HUDEP-2 (cell line): ENCODE measurements around the gene CFD.
A peak's percentile ranks its signal among the peaks of the same experiment; 100 is the strongest.
"Not testable (repeated sequence)": the region's sequence is repeated elsewhere in the genome, so short reads cannot be mapped to it uniquely, and the experiment has no call there.

ENCODE experiments used
- DNase-seq, 76 experiments: peaks; one replicate each; lab custom pipeline; 2025; ENCODE audit not compliant: unreplicated experiment in 76 of 76; lab: John Stamatoyannopoulos, UW

The CFD gene

GRCh38 chr19:824885-825284, 34.6 kb upstream of the CFD start:
- DNase-seq: no peak

DNA sequence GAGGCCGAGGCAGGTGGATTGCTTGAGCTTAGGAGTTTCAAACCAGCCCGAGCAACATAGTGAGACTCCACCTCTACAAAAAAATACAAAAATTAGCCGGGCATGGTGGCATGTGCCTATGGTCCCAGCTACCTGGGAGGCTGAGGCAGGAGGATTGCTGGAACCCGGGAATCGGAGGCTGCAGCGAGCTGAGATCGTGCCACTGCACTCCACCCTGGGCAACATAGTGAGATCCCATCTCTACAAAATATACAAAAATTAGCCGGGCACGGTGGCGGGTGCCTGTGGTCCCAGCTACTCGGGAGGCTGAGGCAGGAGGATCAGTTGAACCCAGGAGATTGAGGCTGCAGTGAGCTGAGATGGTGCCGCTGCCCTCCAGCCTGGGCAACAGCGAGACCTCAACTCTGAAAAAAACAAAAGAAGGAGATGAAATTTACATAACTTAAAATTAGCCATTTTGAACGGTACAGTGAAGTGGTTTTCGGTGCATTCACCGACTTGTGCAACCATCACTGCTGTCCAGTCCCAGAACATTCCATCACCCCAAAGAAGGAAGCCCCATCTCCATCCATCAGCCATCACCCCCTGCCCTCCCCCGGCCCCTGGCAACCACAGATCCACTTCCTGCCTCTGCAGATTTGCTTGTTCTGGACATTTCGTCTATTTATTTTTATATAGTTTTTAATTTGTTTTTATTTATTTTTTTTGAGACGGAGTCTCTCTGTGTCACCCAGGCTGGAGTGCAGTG, 33.4 kb upstream of the CFD start:
- DNase-seq: no peak

DNA sequence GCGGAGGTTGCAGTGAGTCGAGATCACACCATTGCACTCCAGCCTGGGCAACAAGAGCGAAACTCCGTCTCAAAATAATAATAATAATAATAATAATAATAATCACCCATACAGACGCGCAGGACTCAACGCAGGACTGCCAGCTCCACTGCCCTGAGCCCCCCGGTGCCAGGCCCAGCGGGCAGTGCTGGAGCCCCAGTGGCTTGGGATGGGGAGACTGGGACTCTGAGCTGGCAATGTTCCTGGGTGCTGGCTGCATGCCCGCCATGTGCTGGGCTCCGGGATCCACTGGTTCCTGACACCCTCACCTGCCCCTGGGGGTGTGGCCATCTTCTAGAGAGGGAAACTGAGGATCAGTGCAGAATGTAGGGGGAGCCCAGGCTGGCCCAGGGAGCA, 32.2 kb upstream of the CFD start:
- peak in 5 of 76 experiments; percentile 20 to 60 (median 33) for DNase-seq

DNA sequence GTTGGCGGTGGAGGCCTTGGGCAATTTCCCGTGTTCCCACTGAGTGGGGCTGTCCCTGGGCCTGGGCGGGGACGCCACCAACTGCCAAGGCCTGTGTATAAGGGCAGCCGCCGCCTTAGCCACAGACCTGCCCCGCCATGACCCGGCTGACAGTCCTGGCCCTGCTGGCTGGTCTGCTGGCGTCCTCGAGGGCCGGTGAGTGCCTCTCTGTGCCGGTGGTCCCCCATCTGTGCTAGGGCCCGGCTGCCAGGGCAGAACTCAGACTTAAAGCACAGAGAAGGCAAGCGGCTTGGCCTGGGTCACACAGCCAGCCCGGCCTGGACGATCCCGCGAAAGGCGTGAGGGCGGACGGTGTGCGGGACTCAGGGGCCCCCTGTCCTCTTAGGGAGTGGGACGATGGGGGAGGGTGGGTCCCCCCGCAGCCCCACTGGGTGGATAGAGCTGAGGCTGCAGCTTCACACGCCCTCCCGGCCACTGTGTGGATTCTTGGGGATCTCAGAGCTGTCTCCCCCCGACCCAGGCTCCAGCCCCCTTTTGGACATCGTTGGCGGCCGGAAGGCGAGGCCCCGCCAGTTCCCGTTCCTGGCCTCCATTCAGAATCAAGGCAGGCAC, 31.6 kb upstream of the CFD start, which contains the start of gene AZU1:
AZU1 (plus strand) TSS at position 128 of the 612 bp plus-strand sequence; CDS start at position 138, 10 bp downstream.
- DNase-seq: peak in 61 of 76 experiments; percentile 36 to 80 (median 65)

DNA sequence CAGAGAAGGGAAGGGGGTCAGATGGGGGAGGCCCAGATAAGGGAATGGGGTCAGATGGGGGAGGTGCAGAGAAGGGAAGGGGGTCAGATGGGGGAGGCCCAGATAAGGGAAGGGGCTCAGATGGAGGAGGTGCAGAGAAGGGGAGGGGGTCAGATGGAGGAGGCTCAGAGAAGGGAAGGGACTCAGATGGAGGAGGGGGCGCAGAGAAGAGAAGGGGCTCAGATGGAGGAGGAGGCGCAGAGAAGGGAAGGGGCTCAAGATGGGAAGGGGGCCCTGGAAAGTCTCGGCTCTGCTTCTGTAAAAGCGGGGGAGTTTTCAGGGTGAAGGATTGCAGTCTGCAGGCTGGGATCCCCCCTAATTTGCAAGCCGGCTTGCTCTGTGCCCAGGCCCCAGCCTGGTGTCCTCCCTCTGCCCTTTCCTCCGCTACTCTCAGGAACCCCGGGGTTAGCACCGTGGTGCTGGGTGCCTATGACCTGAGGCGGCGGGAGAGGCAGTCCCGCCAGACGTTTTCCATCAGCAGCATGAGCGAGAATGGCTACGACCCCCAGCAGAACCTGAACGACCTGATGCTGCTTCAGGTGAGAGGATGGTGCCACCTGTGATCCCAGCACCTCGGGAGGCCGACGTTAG, 30.2 kb upstream of the CFD start:
- DNase-seq: no peak

DNA sequence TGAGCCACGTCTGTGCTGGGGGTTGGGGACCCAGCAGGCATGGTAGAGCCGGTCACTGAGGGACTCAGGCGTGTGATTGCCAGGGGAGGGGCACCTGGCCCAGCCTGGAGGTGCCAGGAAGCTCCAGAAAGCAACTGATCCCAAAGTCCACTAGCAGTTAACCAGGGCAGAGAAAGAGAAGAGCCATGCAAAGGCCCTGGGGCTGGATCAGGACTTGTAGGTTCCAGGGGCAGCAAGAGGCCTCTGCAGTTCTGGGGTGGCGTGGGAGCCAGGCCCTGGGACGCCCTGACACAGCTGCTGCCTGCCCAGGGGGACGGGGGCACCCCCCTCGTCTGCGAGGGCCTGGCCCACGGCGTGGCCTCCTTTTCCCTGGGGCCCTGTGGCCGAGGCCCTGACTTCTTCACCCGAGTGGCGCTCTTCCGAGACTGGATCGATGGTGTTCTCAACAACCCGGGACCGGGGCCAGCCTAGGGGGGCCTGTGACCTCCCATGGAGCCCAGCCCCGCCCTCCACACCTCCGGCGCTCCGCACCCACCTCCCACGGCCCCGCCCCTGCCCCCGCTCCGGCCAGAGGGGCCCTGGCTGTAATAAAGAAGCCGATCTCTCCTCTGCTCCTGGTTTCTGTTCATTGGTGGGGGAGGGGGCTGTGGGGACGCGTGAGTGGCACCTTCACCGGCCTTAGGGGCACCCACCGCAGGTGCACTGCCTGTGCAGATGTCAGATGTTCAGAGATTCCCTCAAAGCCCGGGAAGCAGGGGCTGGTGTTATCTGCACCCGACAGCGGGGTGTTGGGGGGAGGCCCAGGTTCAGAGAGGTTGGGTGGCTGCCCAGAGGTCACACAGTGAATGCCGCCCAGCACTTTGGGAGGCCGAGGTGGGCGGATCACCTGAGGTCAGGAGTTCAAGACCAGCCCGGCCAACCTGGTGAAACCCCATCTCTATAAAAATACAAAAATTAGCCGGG, 27.8 kb upstream of the CFD start:
- DNase-seq: peak in 10 of 76 experiments; percentile 14 to 51 (median 36)

GRCh38 chr19:834216-834615, 25.2 kb upstream of the CFD start:
- DNase-seq: no peak

DNA sequence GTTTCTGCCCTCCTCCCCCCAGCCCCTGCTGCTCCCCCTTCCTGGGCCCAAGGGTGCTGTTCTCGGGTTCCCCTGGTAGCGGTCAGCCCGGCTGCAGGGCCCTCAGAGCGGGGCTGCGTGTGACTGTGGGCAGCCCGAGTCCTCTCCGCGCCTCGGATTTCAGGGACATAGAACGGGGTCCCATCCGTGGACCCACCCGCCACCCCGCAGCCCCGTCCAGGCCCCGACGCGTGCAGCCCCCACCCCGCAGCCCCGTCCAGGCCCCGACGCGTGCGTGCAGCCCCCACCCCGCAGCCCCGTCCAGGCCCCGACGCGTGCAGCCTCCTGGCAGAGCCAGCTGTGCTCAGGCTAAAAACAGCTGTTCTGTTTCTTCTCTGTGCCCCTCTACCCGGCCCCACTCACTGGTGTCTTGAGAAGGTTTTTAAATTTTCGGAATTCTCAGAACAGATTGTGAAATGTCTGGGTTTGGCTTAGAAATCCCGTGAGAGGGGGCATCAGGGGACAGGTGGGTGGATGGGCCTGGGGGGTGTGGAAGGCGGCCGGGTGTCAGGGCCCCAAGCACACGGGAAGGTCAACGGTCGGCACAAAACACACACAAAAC, 24.2 kb upstream of the CFD start:
- no peak for DNase-seq

GRCh38 chr19:840519-841206, 18.8 kb upstream of the CFD start, which contains the start of gene PRTN3:
TSS of gene PRTN3 (plus strand) at chr19:840999. CDS start at chr19:841009, 10 bp downstream.
- no peak for DNase-seq

GRCh38 chr19:842802-843179, 16.7 kb upstream of the CFD start:
- not testable (repeated sequence) for DNase-seq

- peak in 4 of 76 experiments; percentile 19 to 41 (median 22) for DNase-seq
Measured at GRCh38 chr19:843180-843835, 16.2 kb upstream of the CFD start.

DNA sequence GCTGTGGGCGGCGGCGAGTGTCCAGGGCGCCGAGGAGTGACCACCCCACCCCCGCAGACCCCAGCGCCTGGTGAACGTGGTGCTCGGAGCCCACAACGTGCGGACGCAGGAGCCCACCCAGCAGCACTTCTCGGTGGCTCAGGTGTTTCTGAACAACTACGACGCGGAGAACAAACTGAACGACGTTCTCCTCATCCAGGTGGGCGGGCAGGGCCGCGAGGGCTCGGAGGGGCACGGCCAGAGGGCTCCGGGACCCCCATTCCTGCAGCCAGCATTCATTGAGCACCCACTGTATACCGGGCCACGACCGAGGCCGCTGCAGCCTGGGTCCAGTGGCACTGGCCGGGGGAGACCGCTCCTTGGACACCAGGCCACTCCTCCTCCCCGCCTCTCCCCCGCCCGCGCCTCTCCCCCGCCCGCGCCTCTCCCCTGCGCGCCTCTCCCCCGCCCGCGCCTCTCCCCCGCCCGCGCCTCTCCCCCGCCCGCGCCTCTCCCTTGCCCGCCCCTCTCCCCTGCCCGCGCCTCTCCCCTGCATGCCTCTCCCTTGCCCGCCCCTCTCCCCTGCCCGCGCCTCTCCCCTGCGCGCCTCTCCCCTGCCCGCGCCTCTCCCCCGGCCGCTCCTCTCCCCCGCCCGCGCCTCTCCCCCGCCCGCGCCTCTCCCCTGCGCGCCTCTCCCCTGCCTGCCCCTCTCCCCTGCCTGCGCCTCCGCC, 15.5 kb upstream of the CFD start:
- DNase-seq: peak in 40 of 76 experiments; percentile 11 to 79 (median 50)

DNA sequence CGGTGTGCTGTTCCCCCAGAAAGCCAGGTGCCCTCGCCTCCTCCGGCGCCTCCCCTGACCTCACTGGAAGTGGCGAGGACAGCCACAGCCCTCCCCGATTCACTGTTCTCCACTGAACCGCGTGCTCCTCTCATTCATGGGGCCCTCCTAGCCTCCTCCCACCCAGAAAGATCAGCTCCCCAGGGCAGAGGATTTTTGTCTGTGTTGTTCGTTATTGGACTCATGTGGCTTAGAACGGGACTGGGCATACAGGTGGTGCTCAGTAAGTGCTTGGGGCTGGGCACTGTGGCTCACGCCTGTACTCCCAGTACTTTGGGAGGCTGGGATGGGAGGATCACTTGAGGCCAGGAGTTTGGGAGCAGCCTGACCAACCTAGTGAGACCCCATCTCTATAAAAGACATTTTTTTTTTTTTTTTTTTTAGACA, 14.9 kb upstream of the CFD start:
- peak in 7 of 76 experiments; percentile 55 to 72 (median 66) for DNase-seq

DNA sequence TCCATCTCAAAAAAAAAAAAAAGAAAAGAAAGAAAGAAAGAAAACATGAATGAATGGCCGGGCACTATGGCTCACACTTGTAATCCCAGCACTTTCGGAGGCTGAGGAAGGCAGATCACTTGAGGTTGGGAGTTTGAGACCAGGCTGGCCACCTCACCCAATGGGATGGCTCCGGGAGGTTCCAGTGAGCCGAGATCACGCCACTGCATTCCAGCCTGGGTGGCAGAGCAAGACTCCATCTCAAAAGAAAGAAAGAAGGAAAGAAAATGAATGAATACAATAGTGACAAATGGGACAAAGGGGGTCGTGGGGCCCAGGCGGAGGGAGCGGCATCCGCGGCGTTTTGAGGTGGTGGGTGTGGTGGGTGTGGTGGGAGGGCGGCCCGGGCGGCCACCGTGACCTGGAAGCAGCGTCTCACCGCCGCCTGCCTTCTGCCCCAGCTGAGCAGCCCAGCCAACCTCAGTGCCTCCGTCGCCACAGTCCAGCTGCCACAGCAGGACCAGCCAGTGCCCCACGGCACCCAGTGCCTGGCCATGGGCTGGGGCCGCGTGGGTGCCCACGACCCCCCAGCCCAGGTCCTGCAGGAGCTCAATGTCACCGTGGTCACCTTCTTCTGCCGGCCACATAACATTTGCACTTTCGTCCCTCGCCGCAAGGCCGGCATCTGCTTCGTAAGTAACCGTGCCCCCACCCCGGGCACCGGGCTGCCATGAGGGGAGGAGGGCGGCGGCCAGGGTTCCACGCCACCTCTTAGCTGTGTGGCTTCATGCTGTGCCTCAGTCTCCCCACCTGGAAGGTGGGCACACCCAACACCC, 13.6 kb upstream of the CFD start:
- no peak for DNase-seq

DNA sequence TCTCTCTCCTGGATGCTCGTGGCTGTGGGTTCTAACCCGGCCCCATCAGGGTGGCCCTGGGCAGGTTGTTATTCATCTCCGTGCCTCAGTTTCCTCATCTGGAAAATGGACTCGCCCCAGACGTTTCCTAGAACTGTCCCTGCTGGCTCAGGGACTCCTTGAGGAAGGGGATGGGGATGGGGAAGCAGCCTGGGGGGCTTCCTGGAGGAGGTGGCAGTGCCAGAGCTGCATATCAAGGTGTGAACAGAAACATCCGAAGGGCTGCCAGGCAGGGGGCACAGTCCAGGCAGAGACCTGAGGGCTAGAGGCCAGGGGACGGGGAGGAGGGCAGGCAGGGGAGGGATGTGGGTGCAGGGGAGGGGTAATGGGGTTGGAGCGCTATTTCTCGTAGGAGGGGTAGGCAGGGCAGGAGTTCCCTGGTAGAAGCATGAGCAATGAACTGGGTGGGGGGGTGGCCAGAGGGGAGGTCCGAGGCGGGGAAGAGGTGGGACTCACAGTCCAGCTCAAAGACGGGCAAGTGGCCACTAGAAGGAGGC, 11.0 kb upstream of the CFD start:
- no peak for DNase-seq

DNA sequence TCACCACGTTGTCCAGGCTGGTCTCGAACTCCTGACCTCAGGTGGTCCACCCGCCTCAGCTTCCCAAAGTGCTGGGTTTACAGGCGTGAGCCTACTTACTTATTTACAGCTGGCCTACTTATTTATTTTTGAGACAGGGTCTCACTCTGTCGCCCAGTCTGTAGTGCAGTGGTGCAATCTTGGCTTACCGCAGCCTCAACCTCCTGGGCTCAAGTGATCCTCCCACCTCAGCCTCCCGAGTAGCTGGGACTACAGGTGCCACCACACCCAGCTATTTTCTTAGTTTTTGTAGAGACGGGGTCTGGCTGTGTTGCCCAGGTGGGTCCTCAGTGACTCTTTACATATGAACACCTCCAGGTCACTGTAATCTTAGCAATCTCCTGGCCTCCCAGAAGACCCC, 10.3 kb upstream of the CFD start:
- not testable (repeated sequence) for DNase-seq
